Measurements from ENCODE around the gene COL13A1. TPM values are rescaled to one million over a fixed set of nuclear protein-coding genes. Genes with fewer than 3 reads are reported as not detected.

The COL13A1 gene
- total RNA-seq, 1 experiment from 2014 or later = 3.6 TPM

DNA sequence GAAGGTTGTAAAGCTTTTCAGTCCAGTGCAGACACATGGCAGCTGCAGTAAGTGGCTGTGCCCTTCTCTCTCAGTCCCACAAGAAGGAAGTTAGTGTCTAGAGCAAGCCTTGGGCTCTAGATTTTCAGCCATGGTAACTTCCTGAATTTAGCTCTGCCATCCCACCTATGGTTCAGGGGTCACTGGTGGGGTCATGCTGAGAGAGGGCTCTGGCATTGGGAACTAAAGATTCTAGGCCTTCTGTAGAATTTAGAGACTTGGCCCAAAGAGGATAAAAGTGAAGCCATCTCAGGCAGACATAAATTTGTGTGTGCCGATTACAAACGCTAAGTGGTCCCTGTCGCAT is 113.5 kb downstream of the COL13A1 start:
- H3K4ac ChIP-seq (ENCODE audit: low read depth, low read length) = no peak overlapping the region
- no peak overlapping the region for H3K18ac ChIP-seq (ENCODE audit: insufficient read length, low read depth, low read length)
- Mint-ChIP-seq H3K27ac (no peak overlapping the region), H3K4me3 (no peak overlapping the region), H3K36me3 (ENCODE audit: insufficient read depth in 1 of 3, low read depth in 3 of 3) (no peaks in the 10 kb centered on the region; a peak in 1 of 7 replicates), H3K27me3 (ENCODE audit: low read depth) (peaks cover 21% of the 10 kb centered on the region), H3K9me3 (no peaks in the 10 kb centered on the region), H3K4me1 (peaks cover 22 to 43% of the 10 kb centered on the region in 2 experiments)
- H2AK5ac ChIP-seq (ENCODE audit: insufficient read length, low read length) = no peak overlapping the region
- H3K4me1 ChIP-seq (ENCODE audit: insufficient read depth, low read length) = no peaks in the 10 kb centered on the region; the same call in 1 of the 2 replicates
- H2BK120ac ChIP-seq (ENCODE audit: low read depth, low read length, poor library complexity, severe bottlenecking) = no peak overlapping the region
- no peak overlapping the region for H4K5ac ChIP-seq (ENCODE audit: insufficient read length, low read depth, low read length)
- no peak for DNase-seq
- H3K56ac ChIP-seq (ENCODE audit: insufficient read length, low read depth, low read length) = no peak overlapping the region
- H3K27me3 ChIP-seq (ENCODE audit: insufficient read depth, low read length) = no peaks in the 10 kb centered on the region
- WGBS (ENCODE audit: extremely low coverage, insufficient read length, low lambda C conversion rate) = no CpG with 5 or more reads among the region's 3 CpGs
- no peak overlapping the region for H3K4me2 ChIP-seq (ENCODE audit: insufficient read depth, insufficient read length, low read length)
- H3K79me1 ChIP-seq (ENCODE audit: insufficient read depth, low read depth, low read length, poor library complexity, severe bottlenecking) = no peaks in the 10 kb centered on the region
- H3K27ac ChIP-seq (ENCODE audit: insufficient read length, low read depth, low read length) = no peak overlapping the region
- no peak overlapping the region for H2AFZ ChIP-seq (ENCODE audit: low read length)
- H2BK12ac ChIP-seq (ENCODE audit: insufficient read length, low read depth, low read length) = no peak overlapping the region
- no peaks in the 10 kb centered on the region for H4K20me1 ChIP-seq (ENCODE audit: control insufficient read depth, insufficient read depth, insufficient read length)
- no peaks in the 10 kb centered on the region for H3K79me2 ChIP-seq (ENCODE audit: insufficient read depth, low read length)
- H4K8ac ChIP-seq (replicated peaks; ENCODE audit: insufficient read length, low read depth, low read length) = no peak overlapping the region
- H3K23me2 ChIP-seq (ENCODE audit: insufficient read length, low read depth, low read length, poor library complexity, severe bottlenecking) = no peaks in the 10 kb centered on the region
- TF ChIP-seq, protein P1, sequence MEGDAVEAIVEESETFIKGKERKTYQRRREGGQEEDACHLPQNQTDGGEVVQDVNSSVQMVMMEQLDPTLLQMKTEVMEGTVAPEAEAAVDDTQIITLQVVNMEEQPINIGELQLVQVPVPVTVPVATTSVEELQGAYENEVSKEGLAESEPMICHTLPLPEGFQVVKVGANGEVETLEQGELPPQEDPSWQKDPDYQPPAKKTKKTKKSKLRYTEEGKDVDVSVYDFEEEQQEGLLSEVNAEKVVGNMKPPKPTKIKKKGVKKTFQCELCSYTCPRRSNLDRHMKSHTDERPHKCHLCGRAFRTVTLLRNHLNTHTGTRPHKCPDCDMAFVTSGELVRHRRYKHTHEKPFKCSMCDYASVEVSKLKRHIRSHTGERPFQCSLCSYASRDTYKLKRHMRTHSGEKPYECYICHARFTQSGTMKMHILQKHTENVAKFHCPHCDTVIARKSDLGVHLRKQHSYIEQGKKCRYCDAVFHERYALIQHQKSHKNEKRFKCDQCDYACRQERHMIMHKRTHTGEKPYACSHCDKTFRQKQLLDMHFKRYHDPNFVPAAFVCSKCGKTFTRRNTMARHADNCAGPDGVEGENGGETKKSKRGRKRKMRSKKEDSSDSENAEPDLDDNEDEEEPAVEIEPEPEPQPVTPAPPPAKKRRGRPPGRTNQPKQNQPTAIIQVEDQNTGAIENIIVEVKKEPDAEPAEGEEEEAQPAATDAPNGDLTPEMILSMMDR (conservative IDR thresholded peaks at IDR 0.05) = no peak
- H3K23ac ChIP-seq (ENCODE audit: insufficient read length, low read depth, low read length) = no peak overlapping the region
- H2BK20ac ChIP-seq (ENCODE audit: low read depth, low read length, poor library complexity, severe bottlenecking) = no peak overlapping the region
- H3K9ac ChIP-seq (ENCODE audit: extremely low read depth, insufficient read length, low read length) = no peak overlapping the region
- H4K91ac ChIP-seq (ENCODE audit: insufficient read length, low read depth, low read length) = no peak overlapping the region
- no peak overlapping the region for H3K14ac ChIP-seq (ENCODE audit: insufficient read depth, low read length)
- H3T11ph ChIP-seq (ENCODE audit: low read length) = no peak overlapping the region
- no peak overlapping the region for H2BK15ac ChIP-seq (ENCODE audit: low read depth, low read length)
- H3K9me3 ChIP-seq (ENCODE audit: control insufficient read depth, low read depth, low read length) = no peaks in the 10 kb centered on the region
- H2BK5ac ChIP-seq (ENCODE audit: insufficient read length, low read length) = no peak overlapping the region

Data from H9 (cell line).